Erythroblast (primary cell): Measurements from ENCODE around the gene CCNF.

Experiments used
- GATA1 ChIP-seq: IDR thresholded peaks from 2 replicates; pipeline ENCODE4 v1.6.1; 2011; ENCODE audit warnings: low read depth, mild to moderate bottlenecking, control low read depth, low read length, moderate library complexity
- POLR2A ChIP-seq: IDR thresholded peaks from 2 replicates; pipeline ENCODE4 v1.6.1; 2011; ENCODE audit warnings: mild to moderate bottlenecking, low read length

DNA sequence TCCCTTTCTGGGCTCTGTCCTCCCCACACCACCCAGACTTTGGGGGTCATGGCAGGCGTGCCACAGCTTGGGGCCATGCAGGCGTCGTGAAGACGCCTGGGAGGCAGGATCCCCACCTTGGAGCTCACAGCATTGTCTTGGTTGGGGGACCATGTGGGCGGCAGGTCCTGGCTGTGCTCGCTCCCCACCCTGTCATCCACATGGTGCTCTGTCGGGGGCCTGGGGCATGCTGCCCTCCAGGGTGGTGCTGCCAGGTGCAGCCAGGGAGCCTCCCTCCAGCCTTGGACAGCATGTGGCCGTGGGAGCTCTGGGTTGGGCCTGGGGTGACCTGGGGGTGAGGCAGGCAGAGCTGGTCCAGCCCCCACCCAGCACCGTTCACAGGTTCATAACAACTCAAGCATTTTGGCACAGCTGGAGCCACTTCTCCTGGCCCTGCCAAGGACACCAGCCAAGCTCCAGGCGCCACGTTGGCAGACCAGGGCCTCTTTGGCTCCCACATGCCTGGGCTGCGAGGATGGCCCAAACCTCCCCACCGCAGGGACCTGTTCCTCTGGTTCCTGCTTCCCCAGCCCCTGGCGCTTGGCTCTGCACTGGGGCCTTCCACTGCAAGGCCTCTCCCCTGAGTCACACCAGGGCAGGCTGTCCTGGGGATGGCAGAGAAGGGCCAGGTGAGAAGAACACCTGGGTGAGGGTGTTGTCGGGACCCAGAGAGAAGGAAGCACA, 69.4 kb downstream of the CCNF start:
- TF ChIP-seq POLR2A, result no peak
- no peak for TF ChIP-seq GATA1
